Trophoblast cell (in vitro differentiated cells and primary cell): ENCODE measurements around the gene PSMA2.

ENCODE experiments used
- DNase-seq, 2 donors: peaks; one replicate each; pipeline ENCODE4 v3.0.0-alpha.2; 2016
- H2AFZ ChIP-seq: 2 replicates; pipeline ENCODE4 v1.6.1; 2013; ENCODE audit warnings: low read length, moderate library complexity, mild to moderate bottlenecking; ENCODE audit not compliant: insufficient read depth, poor library complexity
- H2AK5ac ChIP-seq: 2 replicates; pipeline ENCODE4 v1.6.1; 2013; ENCODE audit warnings: mild to moderate bottlenecking, low read length
- H2BK120ac ChIP-seq: 2 replicates; pipeline ENCODE4 v1.6.1; 2013; ENCODE audit warnings: low read length, mild to moderate bottlenecking, moderate library complexity; ENCODE audit not compliant: insufficient read depth, poor library complexity
- H2BK12ac ChIP-seq: 2 replicates; pipeline ENCODE4 v1.6.1; 2013; ENCODE audit warnings: mild to moderate bottlenecking, low read length, moderate library complexity
- H2BK5ac ChIP-seq: 2 replicates; pipeline ENCODE4 v1.6.1; 2013; ENCODE audit warnings: low read length, low read depth, moderate library complexity, mild to moderate bottlenecking; ENCODE audit not compliant: poor library complexity
- H3K14ac ChIP-seq: 2 replicates; pipeline ENCODE4 v1.6.1; 2013; ENCODE audit warnings: mild to moderate bottlenecking, low read length
- H3K18ac ChIP-seq: 2 replicates; pipeline ENCODE4 v1.6.1; 2013; ENCODE audit warnings: mild to moderate bottlenecking, low read length
- H3K23ac ChIP-seq: 2 replicates; pipeline ENCODE4 v1.6.1; 2013; ENCODE audit warnings: low read length
- H3K27ac ChIP-seq: 2 replicates; pipeline ENCODE4 v1.5.1; 2013; ENCODE audit warnings: low read depth, mild to moderate bottlenecking, inconsistent platforms, low read length, moderate library complexity
- H3K27me3 ChIP-seq: 2 replicates; pipeline ENCODE4 v1.6.1; 2013; ENCODE audit warnings: inconsistent platforms, mild to moderate bottlenecking, low read length, moderate library complexity; ENCODE audit not compliant: insufficient read depth
- H3K36me3 ChIP-seq, 2 experiments: 1 replicate in 1 of 2; 2 replicates in 1 of 2; pipeline ENCODE4 v1.6.1; 2013; ENCODE audit warnings: low read length in 2 of 2, mild to moderate bottlenecking in 2 of 2, moderate library complexity in 1 of 2; ENCODE audit not compliant: insufficient read depth in 2 of 2, control insufficient read depth in 1 of 2
- H3K4ac ChIP-seq: 2 replicates; pipeline ENCODE4 v1.6.1; 2013; ENCODE audit warnings: low read depth, mild to moderate bottlenecking, low read length, moderate library complexity
- H3K4me1 ChIP-seq, 2 experiments: 1 replicate in 1 of 2; 2 replicates in 1 of 2; pipeline ENCODE4 v1.6.1; 2013; ENCODE audit warnings: low read length in 2 of 2, mild to moderate bottlenecking in 2 of 2, moderate library complexity in 1 of 2; ENCODE audit not compliant: insufficient read depth in 2 of 2, control insufficient read depth in 1 of 2
- H3K4me2 ChIP-seq: 2 replicates; pipeline ENCODE4 v1.6.1; 2013; ENCODE audit warnings: inconsistent platforms, mild to moderate bottlenecking, low read length, moderate library complexity
- H3K4me3 ChIP-seq: 2 replicates; pipeline ENCODE4 v1.5.1; 2013; ENCODE audit warnings: mild to moderate bottlenecking, low read depth, low read length, inconsistent platforms
- H3K79me1 ChIP-seq: one replicate; pipeline ENCODE4 v1.6.1; 2013; ENCODE audit warnings: low read length
- H3K79me2 ChIP-seq: 2 replicates; pipeline ENCODE4 v1.6.1; 2013; ENCODE audit warnings: low read length, mild to moderate bottlenecking; ENCODE audit not compliant: control insufficient read depth, insufficient read depth, poor library complexity
- H3K9ac ChIP-seq: 2 replicates; pipeline ENCODE4 v1.6.1; 2013; ENCODE audit warnings: mild to moderate bottlenecking, low read length
- H3K9me3 ChIP-seq: 2 replicates; pipeline ENCODE4 v1.6.1; 2013; ENCODE audit warnings: low read depth, mild to moderate bottlenecking, control low read depth, inconsistent platforms, low read length; ENCODE audit not compliant: insufficient read depth
- H4K12ac ChIP-seq: 2 replicates; pipeline ENCODE4 v1.6.1; 2013; ENCODE audit warnings: low read depth, mild to moderate bottlenecking, low read length, moderate library complexity
- H4K8ac ChIP-seq: 2 replicates; pipeline ENCODE4 v1.6.1; 2013; ENCODE audit warnings: low read depth, mild to moderate bottlenecking, low read length, moderate library complexity
- H4K91ac ChIP-seq: one replicate; pipeline ENCODE4 v1.6.1; 2013; ENCODE audit warnings: low read depth, mild to moderate bottlenecking, low read length, moderate library complexity
- WGBS: extraction: QIAGEN DNeasy Blood & Tissue Kit; methylation state at CpG from one replicate; pipeline ENCODE4 v1.1.7; 2013; ENCODE audit warnings: missing lambda C conversion rate; ENCODE audit not compliant: insufficient read length, insufficient coverage; ENCODE audit errors: extremely low coverage; 5-methylcytosine and 5-hydroxymethylcytosine counted together

The PSMA2 gene

DNA sequence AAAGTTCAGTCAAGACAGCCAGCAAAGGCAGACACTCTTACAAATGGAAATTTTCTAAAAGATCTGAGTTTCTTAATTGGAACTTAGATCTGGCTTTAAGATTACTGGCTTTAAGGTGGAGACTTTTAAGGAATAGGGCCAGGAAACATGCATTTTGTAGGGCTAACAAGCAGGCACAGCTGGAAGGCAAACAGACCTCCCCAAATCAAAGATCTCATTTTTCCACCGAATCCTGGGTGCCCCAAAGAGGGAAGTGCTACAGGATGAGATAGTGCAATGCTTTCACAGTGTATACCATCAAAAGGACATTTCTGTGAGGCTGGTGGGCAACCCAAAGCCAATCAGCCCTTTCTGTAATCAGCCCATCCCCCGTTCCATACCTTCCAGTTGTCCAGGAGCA, 27.6 kb upstream of the PSMA2 start:
- H3K9me3 ChIP-seq, result no peaks in the 10 kb centered on the region
- no peak overlapping the region for H2BK120ac ChIP-seq
- no peak overlapping the region for H3K4me3 ChIP-seq
- H3K27me3 ChIP-seq, result no peaks in the 10 kb centered on the region
- H4K12ac ChIP-seq, result no peak overlapping the region
- H3K79me2 ChIP-seq, result no peaks in the 10 kb centered on the region
- H3K36me3 ChIP-seq, result no peaks in the 10 kb centered on the region
- H2BK12ac ChIP-seq, result no peak overlapping the region
- no peak overlapping the region for H2BK5ac ChIP-seq
- H3K18ac ChIP-seq, result no peak overlapping the region
- no peak overlapping the region for H3K27ac ChIP-seq
- H3K4me2 ChIP-seq, result no peak overlapping the region
- no peak overlapping the region for H4K91ac ChIP-seq
- no peak overlapping the region for H2AFZ ChIP-seq
- H3K9ac ChIP-seq, result no peak overlapping the region
- DNase-seq, result no peak
- no peak overlapping the region for H2AK5ac ChIP-seq
- H3K23ac ChIP-seq, result no peak overlapping the region
- H4K8ac ChIP-seq, result no peak overlapping the region
- H3K4ac ChIP-seq, result no peak overlapping the region
- no CpG with 5 or more reads among the region's 2 CpGs for WGBS
- no peaks in the 10 kb centered on the region for H3K79me1 ChIP-seq
- no peak overlapping the region for H3K14ac ChIP-seq
- H3K4me1 ChIP-seq, result peaks cover 0 to under 1% of the 10 kb centered on the region in 2 experiments

DNA sequence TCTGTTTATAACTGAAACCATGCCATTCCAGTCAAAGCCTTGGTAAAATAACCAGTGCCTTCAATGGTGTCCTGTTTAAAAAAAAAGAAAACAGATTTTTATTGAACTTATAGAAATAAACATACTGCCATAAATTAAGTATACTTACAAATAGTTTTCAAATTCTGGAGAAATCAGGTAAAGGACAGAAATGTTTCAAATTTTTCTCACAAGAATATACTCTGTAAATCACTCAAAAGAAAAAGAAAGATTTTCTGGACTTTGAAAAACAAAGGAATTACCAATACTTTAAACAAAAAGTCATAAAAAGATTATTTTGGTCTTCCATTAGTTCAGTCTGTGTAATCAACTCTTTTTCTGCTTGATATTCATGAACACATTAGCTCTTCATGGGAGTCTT, 24.1 kb upstream of the PSMA2 start:
- Histone ChIP-seq H3K27me3 (no peaks in the 10 kb centered on the region), H2BK120ac (no peak overlapping the region), H2BK12ac (no peak overlapping the region), H2AFZ (no peak overlapping the region), H3K9me3 (no peaks in the 10 kb centered on the region), H2BK5ac (no peak overlapping the region), H3K36me3 (no peaks in the 10 kb centered on the region), H3K14ac (no peak overlapping the region), H3K4me2 (no peak overlapping the region), H3K9ac (no peak overlapping the region), H3K23ac (no peak overlapping the region), H3K4me1 (no peaks in the 10 kb centered on the region), H3K27ac (no peak overlapping the region), H3K79me2 (no peaks in the 10 kb centered on the region), H2AK5ac (no peak overlapping the region), H4K12ac (no peak overlapping the region), H3K4me3 (no peak overlapping the region), H4K8ac (no peak overlapping the region), H3K79me1 (no peaks in the 10 kb centered on the region), H3K18ac (no peak overlapping the region), H4K91ac (no peak overlapping the region), H3K4ac (no peak overlapping the region)
- no peak for DNase-seq

GRCh38 chr7:42953994-42954393, 22.0 kb upstream of the PSMA2 start:
- Histone ChIP-seq H3K9ac (no peak overlapping the region), H3K23ac (no peak overlapping the region), H3K36me3 (no peaks in the 10 kb centered on the region), H3K4ac (no peak overlapping the region), H3K4me2 (no peak overlapping the region), H3K79me1 (no peaks in the 10 kb centered on the region), H3K9me3 (no peaks in the 10 kb centered on the region), H2BK5ac (no peak overlapping the region), H3K4me3 (no peak overlapping the region), H3K14ac (no peak overlapping the region), H2BK12ac (no peak overlapping the region), H4K91ac (no peak overlapping the region), H3K27me3 (no peaks in the 10 kb centered on the region), H2AFZ (no peak overlapping the region), H2AK5ac (no peak overlapping the region), H3K79me2 (no peaks in the 10 kb centered on the region), H3K4me1 (no peaks in the 10 kb centered on the region), H3K18ac (no peak overlapping the region), H4K12ac (no peak overlapping the region), H3K27ac (no peak overlapping the region), H2BK120ac (no peak overlapping the region), H4K8ac (no peak overlapping the region)
- DNase-seq, result no peak
- WGBS, result no CpG with 5 or more reads among the region's 4 CpGs

DNA sequence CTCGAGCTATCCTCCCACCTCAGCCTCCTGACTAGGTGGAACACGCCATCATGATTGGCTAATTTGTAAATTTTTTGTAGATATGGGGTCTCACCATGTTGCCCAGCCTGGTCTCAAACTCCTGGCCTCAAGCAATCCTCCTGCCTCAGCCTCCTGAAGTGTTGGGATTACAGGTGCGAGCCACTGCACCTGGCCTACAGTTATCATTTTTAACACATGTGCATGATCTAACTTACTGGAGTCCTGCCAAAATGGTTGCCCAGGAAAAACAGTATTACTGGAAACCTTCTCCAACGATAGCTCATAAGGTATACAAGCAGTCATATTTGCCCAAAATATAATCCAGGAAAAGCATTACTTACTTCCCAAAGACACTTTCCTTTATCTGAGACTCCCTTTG, 20.4 kb upstream of the PSMA2 start:
- Histone ChIP-seq H3K36me3 (no peaks in the 10 kb centered on the region), H3K4me3 (no peak overlapping the region), H2BK12ac (no peak overlapping the region), H3K4me1 (no peaks in the 10 kb centered on the region), H4K12ac (no peak overlapping the region), H2BK120ac (no peak overlapping the region), H3K23ac (no peak overlapping the region), H3K4me2 (no peak overlapping the region), H3K27me3 (no peaks in the 10 kb centered on the region), H2AFZ (no peak overlapping the region), H2BK5ac (no peak overlapping the region), H3K27ac (no peak overlapping the region), H3K79me2 (no peaks in the 10 kb centered on the region), H3K18ac (no peak overlapping the region), H4K8ac (no peak overlapping the region), H3K9me3 (no peaks in the 10 kb centered on the region), H3K4ac (no peak overlapping the region), H3K79me1 (no peaks in the 10 kb centered on the region), H2AK5ac (no peak overlapping the region), H3K14ac (no peak overlapping the region), H3K9ac (no peak overlapping the region), H4K91ac (no peak overlapping the region)
- no peak for DNase-seq
- no CpG with 5 or more reads among the region's 4 CpGs for WGBS
